ENCODE results near the gene CACNA1F.

The CACNA1F gene

DNA sequence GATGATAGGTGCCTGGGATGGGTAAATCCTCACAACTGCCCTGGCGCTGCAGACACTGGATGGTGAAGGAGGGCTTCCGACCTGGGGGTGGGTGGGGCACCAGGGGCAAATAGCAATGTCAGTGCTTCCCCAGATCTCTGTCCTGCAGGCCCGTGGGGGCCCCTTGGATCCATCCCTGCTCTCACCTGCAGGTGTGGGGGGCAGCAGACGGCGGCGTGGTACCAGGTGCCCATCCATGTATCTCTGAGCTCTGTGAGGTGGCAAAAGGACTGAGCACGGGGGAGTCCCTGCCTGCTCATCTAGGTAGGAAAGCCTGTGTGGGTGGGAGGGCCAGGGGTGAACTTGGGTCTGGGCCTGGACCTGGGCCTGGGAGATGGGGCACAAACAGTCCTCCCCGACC, 26.6 kb downstream of the CACNA1F start:
- H3K9me3 ChIP-seq (ENCODE audit: insufficient read depth, low read depth, low read length): no peaks in the 10 kb centered on the region
- no peak overlapping the region for H3K9ac ChIP-seq (ENCODE audit: low read depth, low read length)
- H3K36me3 ChIP-seq (ENCODE audit: insufficient read depth, low read length): no peaks in the 10 kb centered on the region
- H3K4me3 ChIP-seq (ENCODE audit: low read length): no peak overlapping the region
- H3K4me1 ChIP-seq (ENCODE audit: insufficient read depth, low read length): no peaks in the 10 kb centered on the region
- WGBS: 94% methylated on average over 8 of the region's 8 CpGs
- no peak overlapping the region for H3K27ac ChIP-seq (ENCODE audit: low read depth, low read length)
- no peaks in the 10 kb centered on the region for H3K27me3 ChIP-seq (ENCODE audit: insufficient read depth, low read length)

DNA sequence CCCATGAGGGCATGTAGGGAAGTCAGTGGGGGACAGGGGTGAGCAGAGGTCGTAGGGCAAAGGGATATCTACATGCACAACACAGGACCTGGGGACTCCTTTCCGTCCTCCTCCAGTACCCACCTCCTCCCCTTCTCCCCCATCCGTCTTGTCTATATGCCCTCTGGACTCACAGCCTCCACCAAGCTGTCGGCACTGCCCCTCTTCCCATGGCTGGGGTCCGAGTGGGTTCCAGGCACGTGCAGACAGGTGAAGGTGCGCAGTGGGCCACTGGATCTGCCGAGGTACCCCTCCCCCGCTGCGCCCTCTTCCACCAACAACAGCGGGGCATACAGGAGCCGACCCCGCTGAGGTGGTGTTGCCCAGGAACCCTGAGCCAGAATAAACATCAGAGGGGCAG, 27.7 kb downstream of the CACNA1F start:
- 91% methylated on average over 12 of the region's 13 CpGs for WGBS
- Histone ChIP-seq H3K9ac (ENCODE audit: low read depth, low read length) (no peak overlapping the region), H3K4me1 (ENCODE audit: insufficient read depth, low read length) (no peaks in the 10 kb centered on the region), H3K4me3 (ENCODE audit: low read length) (no peak overlapping the region), H3K9me3 (ENCODE audit: insufficient read depth, low read depth, low read length) (no peaks in the 10 kb centered on the region), H3K27ac (ENCODE audit: low read depth, low read length) (no peak overlapping the region), H3K27me3 (ENCODE audit: insufficient read depth, low read length) (no peaks in the 10 kb centered on the region), H3K36me3 (ENCODE audit: insufficient read depth, low read length) (no peaks in the 10 kb centered on the region)

DNA sequence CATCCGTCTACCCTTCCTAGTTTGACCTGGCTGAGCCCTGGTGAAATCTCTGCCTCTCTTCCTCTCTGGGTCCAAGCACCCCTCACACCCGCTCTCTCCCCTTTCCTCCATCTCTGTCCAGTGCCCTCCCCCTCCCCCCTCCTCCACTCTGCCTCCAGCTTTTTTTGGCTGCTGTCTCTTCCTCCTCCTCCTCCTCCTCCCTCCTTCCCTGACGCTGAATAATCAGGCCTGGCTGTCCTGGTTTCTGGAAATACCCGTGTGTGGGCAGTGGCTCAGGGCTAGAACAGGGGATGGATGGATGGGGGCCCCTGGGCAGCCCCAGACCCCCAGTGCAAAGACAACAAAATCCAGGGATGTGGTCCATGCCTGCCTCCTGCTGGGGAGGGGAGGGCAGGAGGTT, 28.4 kb downstream of the CACNA1F start:
- no peaks in the 10 kb centered on the region for H3K27me3 ChIP-seq (ENCODE audit: insufficient read depth, low read length)
- no peaks in the 10 kb centered on the region for H3K4me1 ChIP-seq (ENCODE audit: insufficient read depth, low read length)
- no peak overlapping the region for H3K4me3 ChIP-seq (ENCODE audit: low read length)
- WGBS: 83% methylated on average over 2 of the region's 4 CpGs
- no peaks in the 10 kb centered on the region for H3K9me3 ChIP-seq (ENCODE audit: insufficient read depth, low read depth, low read length)
- H3K36me3 ChIP-seq (ENCODE audit: insufficient read depth, low read length): no peaks in the 10 kb centered on the region
- no peak overlapping the region for H3K27ac ChIP-seq (ENCODE audit: low read depth, low read length)
- no peak overlapping the region for H3K9ac ChIP-seq (ENCODE audit: low read depth, low read length)

DNA sequence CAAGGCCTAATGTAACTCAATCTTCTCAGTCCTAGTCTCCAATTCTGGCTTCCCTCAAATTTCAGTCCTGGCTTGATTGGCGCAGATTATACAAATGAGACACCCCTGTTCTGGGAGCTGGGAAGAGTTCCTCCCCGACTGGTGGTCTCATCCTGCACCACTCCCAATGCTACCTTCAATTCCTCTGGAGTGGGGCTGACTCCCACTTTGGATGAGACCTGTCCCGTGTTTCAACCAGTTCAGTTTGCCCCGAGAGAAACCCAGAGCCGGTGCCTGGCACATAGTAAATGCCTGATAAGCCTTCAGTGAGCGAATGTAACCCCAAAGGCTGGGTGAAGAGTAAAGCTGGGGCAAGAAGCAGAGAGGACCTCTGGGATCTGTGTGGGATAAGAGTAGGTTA, 29.1 kb downstream of the CACNA1F start:
- H3K9me3 ChIP-seq (ENCODE audit: insufficient read depth, low read depth, low read length): no peaks in the 10 kb centered on the region
- 0 out of 2 replicates have a peak, but pooled peaks cover 6% of the 10 kb centered on the region for H3K27me3 ChIP-seq (ENCODE audit: insufficient read depth, low read length)
- no peak overlapping the region for H3K4me3 ChIP-seq (ENCODE audit: low read length)
- no peaks in the 10 kb centered on the region for H3K36me3 ChIP-seq (ENCODE audit: insufficient read depth, low read length)
- WGBS: 94% methylated on average over 6 of the region's 6 CpGs
- H3K27ac ChIP-seq (ENCODE audit: low read depth, low read length): no peak overlapping the region
- H3K9ac ChIP-seq (ENCODE audit: low read depth, low read length): no peak overlapping the region
- H3K4me1 ChIP-seq (ENCODE audit: insufficient read depth, low read length): no peaks in the 10 kb centered on the region

DNA sequence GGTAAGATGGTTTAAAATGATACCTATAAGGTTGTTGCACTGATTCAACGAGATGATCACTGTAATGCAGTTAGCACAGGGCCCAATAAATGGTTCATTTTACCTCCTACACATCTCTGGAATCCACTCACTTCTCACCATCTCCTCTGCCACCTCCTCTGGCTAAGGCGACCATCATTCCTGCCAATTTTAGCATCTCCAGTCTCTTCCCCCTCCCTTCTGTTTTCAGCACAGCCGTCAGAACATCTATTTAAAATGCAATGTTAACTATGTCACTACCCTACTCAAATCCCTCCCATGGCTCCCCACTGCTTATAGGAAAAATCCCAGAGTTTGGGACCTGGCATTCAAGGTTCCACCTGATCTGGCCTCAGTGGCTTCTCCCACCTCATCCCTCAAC, 29.6 kb downstream of the CACNA1F start:
- WGBS: 75% methylated on average over 3 of the region's 3 CpGs
- Histone ChIP-seq H3K27me3 (ENCODE audit: insufficient read depth, low read length) (peaks cover 8% of the 10 kb centered on the region; the same call in 1 of the 2 replicates), H3K27ac (ENCODE audit: low read depth, low read length) (no peak overlapping the region), H3K4me1 (ENCODE audit: insufficient read depth, low read length) (no peaks in the 10 kb centered on the region), H3K36me3 (ENCODE audit: insufficient read depth, low read length) (no peaks in the 10 kb centered on the region), H3K9me3 (ENCODE audit: insufficient read depth, low read depth, low read length) (no peaks in the 10 kb centered on the region), H3K9ac (ENCODE audit: low read depth, low read length) (no peak overlapping the region), H3K4me3 (ENCODE audit: low read length) (no peak overlapping the region)

DNA sequence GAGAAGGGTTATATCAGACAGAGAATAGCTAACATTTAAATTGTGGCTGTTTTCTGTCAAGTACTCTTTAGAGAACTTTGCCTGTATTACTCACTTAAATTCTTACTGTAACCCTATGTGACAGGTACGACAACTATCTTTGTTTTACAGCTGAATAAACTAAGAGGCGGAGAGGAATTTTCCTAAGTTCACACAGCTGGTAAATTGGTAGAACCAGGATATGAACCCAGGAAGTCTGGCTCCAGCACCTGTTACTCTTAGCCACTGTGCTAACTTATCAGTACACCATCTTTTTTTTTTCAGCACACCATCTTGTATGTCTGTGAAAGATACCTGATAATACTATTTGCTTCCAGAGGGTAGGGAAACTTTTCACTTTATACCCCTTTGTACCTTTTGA, 31.1 kb downstream of the CACNA1F start:
- 95% methylated on average over 2 of the region's 2 CpGs for WGBS
- H3K27me3 ChIP-seq (ENCODE audit: insufficient read depth, low read length): peaks cover 8% of the 10 kb centered on the region; the same call in 1 of the 2 replicates
- no peaks in the 10 kb centered on the region for H3K36me3 ChIP-seq (ENCODE audit: insufficient read depth, low read length)
- H3K4me1 ChIP-seq (ENCODE audit: insufficient read depth, low read length): no peaks in the 10 kb centered on the region
- H3K9me3 ChIP-seq (ENCODE audit: insufficient read depth, low read depth, low read length): no peaks in the 10 kb centered on the region
- no peak overlapping the region for H3K4me3 ChIP-seq (ENCODE audit: low read length)
- H3K9ac ChIP-seq (ENCODE audit: low read depth, low read length): no peak overlapping the region
- H3K27ac ChIP-seq (ENCODE audit: low read depth, low read length): no peak overlapping the region

DNA sequence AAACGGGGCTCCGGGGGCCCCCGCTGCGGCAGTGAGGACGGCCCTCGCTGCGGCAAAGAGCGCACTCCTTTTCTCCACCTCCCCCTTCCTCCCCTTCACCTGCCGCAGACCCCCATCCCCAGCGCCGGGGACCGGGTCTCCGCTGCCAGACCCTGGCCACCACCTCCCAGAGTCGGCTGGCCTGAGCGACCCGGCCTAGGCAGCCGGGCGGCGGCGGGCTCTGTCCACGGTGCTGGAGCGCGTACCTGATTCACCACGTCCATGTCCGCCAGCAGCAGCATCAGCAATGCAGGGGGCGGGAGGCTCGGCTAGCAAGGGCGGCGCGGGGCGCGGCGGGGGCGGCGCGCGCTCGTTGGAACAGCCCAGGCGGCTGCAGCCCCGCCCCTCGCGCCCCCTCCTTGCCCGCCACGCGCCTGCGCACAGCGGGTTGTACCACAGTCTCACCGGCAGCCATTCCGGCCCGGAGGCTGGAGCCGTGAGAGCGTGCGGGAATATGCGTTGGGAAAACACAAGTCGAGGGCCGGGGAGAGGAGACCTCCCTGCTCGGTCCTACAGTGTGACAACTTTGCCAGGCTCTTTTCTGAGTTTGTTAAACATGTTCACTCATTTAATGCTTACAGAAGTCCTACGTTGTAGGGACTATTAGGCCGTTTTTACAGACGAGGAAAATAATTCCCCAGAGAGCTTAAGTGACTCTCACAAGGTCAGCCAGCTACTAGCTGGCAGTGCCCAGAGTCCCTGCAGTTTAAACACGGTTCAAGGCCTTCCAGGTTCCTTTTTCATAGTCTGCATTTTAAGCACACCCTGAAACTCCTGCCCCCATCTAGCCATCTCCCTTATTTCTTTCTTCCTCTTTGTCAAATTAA, 33.0 kb downstream of the CACNA1F start, which contains the start of gene SYP:
SYP (minus strand) TSS at position 288 of the 866 bp plus-strand sequence; CDS start at position 281, 7 bp downstream.
- Histone ChIP-seq H3K4me1 (ENCODE audit: insufficient read depth, low read length) (no peaks in the 10 kb centered on the region), H3K9me3 (ENCODE audit: insufficient read depth, low read depth, low read length) (no peaks in the 10 kb centered on the region), H3K27ac (ENCODE audit: low read depth, low read length) (0 out of 2 replicates have a peak within 1 kb of the TSS, but pooled peaks have one; percentile 4), H3K27me3 (ENCODE audit: insufficient read depth, low read length) (peaks cover 8% of the 10 kb centered on the region; the same call in 1 of the 2 replicates), H3K4me3 (ENCODE audit: low read length) (peak within 1 kb of the TSS; percentile 49), H3K9ac (ENCODE audit: low read depth, low read length) (no peak within 1 kb of the TSS), H3K36me3 (ENCODE audit: insufficient read depth, low read length) (no peaks in the 10 kb centered on the region)
- 3% methylated on average over 60 of the region's 61 CpGs for WGBS

DNA sequence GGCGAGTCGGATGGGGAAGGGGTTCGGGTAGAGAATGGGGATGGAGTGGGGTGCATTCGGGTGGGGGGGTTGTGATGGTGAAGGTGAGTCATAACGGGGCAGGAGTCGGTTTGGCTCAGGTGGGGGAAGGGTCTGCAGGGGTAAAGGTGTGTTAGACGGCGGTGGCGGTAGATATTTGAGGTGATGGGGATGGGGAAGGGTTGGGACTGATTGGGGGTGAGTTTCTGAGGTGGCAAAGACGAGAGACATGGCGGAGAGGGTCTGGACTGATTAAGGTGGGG, 33.9 kb downstream of the CACNA1F start:
- Histone ChIP-seq H3K4me1 (ENCODE audit: insufficient read depth, low read length) (no peaks in the 10 kb centered on the region), H3K36me3 (ENCODE audit: insufficient read depth, low read length) (no peaks in the 10 kb centered on the region), H3K27ac (ENCODE audit: low read depth, low read length) (no peak overlapping the region), H3K4me3 (ENCODE audit: low read length) (peak overlapping the region; percentile 49), H3K27me3 (ENCODE audit: insufficient read depth, low read length) (peaks cover 8% of the 10 kb centered on the region; the same call in 1 of the 2 replicates), H3K9ac (ENCODE audit: low read depth, low read length) (no peak overlapping the region), H3K9me3 (ENCODE audit: insufficient read depth, low read depth, low read length) (no peaks in the 10 kb centered on the region)
- WGBS: 12% methylated on average over 11 of the region's 11 CpGs

DNA sequence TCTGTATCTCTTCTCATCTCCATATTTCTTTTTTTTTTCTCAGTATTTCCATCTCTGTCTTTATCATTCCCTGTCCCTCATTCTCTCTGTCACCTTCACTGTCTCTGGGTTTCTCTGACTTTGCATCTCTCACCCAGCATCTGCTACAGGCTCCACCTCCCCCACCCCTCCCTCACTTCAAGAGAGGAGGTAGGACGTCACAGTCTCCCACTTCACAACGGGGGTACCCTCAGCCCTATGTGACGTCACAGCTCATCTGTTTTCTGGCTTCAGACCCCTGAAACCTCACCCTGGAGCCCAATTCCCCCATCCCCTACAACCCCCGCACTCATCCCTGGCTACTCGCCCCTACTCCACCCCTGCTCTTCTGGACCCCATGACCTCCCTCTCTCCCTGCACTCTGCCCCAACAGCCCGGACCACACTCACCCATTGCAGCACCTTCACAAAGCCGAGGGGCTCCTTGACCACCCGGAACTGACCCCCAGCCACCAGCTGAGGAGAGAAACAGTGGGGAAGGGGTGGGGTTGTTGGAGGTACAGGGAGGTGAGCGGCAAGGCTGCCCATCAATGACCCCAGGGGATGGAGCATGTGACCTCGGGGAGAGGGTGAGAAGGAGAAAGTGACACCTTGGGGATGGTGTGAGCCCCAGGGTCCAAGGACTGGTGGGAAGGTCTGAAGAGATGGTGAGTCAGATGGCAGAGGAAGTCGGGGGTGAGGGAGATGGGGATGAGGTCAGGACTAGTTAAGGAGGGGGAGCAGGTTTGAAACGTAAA, 34.4 kb downstream of the CACNA1F start:
- Histone ChIP-seq H3K27ac (ENCODE audit: low read depth, low read length) (no peak overlapping the region), H3K9me3 (ENCODE audit: insufficient read depth, low read depth, low read length) (no peaks in the 10 kb centered on the region), H3K4me3 (ENCODE audit: low read length) (peak overlapping the region; percentile 49), H3K4me1 (ENCODE audit: insufficient read depth, low read length) (no peaks in the 10 kb centered on the region), H3K36me3 (ENCODE audit: insufficient read depth, low read length) (no peaks in the 10 kb centered on the region), H3K9ac (ENCODE audit: low read depth, low read length) (no peak overlapping the region), H3K27me3 (ENCODE audit: insufficient read depth, low read length) (peaks cover 8% of the 10 kb centered on the region; the same call in 1 of the 2 replicates)
- 24% methylated on average over 11 of the region's 12 CpGs for WGBS

DNA sequence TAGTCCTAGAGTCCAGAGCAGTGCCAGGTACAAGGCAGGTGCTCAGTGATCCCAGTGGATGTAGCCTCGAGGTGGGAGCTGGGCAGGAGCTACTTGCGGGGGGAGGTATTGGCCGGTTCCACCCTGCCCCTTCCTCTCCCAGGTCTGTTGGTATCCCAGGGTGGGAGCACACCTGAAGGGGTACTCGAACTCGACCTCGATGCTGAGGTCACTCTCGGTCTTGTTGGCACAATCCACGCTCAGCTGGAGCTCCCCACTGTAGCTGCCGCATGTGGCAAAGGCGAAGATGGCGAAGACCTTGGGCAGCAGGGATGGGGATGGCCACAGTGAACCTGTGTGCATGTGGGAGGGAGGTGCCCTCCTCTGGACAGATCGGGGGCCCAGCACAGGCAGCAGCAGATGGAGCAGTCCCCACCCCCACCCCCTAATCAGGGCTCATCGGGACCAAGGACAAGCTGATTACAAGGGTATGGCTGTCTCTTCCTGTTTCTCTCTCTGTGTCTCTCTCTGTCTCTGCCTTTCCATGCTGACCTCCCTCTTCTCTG, 35.5 kb downstream of the CACNA1F start:
- Histone ChIP-seq H3K9me3 (ENCODE audit: insufficient read depth, low read depth, low read length) (no peaks in the 10 kb centered on the region), H3K27me3 (ENCODE audit: insufficient read depth, low read length) (peaks cover 8% of the 10 kb centered on the region; the same call in 1 of the 2 replicates), H3K27ac (ENCODE audit: low read depth, low read length) (no peak overlapping the region), H3K4me1 (ENCODE audit: insufficient read depth, low read length) (no peaks in the 10 kb centered on the region), H3K9ac (ENCODE audit: low read depth, low read length) (no peak overlapping the region), H3K36me3 (ENCODE audit: insufficient read depth, low read length) (no peaks in the 10 kb centered on the region), H3K4me3 (ENCODE audit: low read length) (no peak overlapping the region)
- 88% methylated on average over 12 of the region's 13 CpGs for whole genome bisulfite sequencing

DNA sequence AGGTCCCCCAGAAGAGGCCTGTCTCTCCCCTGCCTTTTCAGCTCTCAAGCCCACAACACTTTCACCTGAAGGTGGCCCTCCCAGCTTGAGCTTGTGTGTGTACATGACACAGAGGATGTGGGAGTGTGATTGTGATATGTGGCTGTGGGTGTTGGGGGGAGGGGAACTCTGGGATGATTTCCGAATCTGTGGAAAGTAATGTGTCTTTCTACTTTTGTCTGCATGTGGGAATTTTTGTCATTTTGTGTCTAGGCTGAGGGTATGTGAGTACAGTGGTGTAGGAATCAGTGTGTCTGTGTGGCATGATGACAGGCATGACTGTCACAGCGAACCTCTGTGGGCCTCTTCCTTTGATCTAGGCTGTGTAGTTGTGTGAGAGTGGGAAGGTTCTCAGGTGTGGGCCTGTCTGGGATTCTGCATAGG, 39.6 kb downstream of the CACNA1F start:
- Histone ChIP-seq H3K9me3 (ENCODE audit: insufficient read depth, low read depth, low read length) (no peaks in the 10 kb centered on the region), H3K4me1 (ENCODE audit: insufficient read depth, low read length) (no peaks in the 10 kb centered on the region), H3K27ac (ENCODE audit: low read depth, low read length) (no peak overlapping the region), H3K27me3 (ENCODE audit: insufficient read depth, low read length) (no peaks in the 10 kb centered on the region), H3K4me3 (ENCODE audit: low read length) (no peak overlapping the region), H3K36me3 (ENCODE audit: insufficient read depth, low read length) (no peaks in the 10 kb centered on the region), H3K9ac (ENCODE audit: low read depth, low read length) (no peak overlapping the region)
- 92% methylated on average over 2 of the region's 2 CpGs for WGBS

All from HUES64 (cell line).